ENCODE measurements around the gene HSPG2. TPM values are rescaled to one million over a fixed set of nuclear protein-coding genes. Genes with fewer than 3 reads are reported as not detected.

HSPG2 gene
- polyA plus RNA-seq, 1 donor from 2014 or later, result 0.79 TPM

- Histone ChIP-seq H3K9me2 (ENCODE audit: insufficient read depth, low read length) (no peaks in the 10 kb centered on the region), H3K4me2 (ENCODE audit: low read length) (no peak overlapping the region), H4K20me1 (ENCODE audit: insufficient read depth) (no peaks in the 10 kb centered on the region), H3K79me2 (replicated peaks; ENCODE audit: insufficient read depth, low read length) (no peaks in the 10 kb centered on the region), H3K36me3 (ENCODE audit: insufficient read depth, low read length) (no peaks in the 10 kb centered on the region), H3K9ac (ENCODE audit: low read length) (no peak overlapping the region), H3F3A (ENCODE audit: insufficient read depth, low read length, poor library complexity, severe bottlenecking) (no peaks in the 10 kb centered on the region), H3K9me3 (ENCODE audit: low read length) (no peaks in the 10 kb centered on the region), H2AFZ (ENCODE audit: low read depth, low read length) (no peak overlapping the region), H3K4me3 (ENCODE audit: low read length) (no peak overlapping the region), H3K27ac (ENCODE audit: low read length) (no peak overlapping the region), H3K27me3 (ENCODE audit: insufficient read depth, low read depth, low read length) (no peaks in the 10 kb centered on the region)
- no peak for TF ChIP-seq REST (IDR thresholded peaks at IDR 0.05; ENCODE audit: borderline replicate concordance)
- TF ChIP-seq RAD21 (conservative IDR thresholded peaks at IDR 0.05), result no peak
- no peak for TF ChIP-seq SMC3 (conservative IDR thresholded peaks at IDR 0.05; ENCODE audit: poor library complexity)
- TF ChIP-seq CTCF (IDR thresholded peaks at IDR 0.05; ENCODE audit: poor library complexity, severe bottlenecking), result no peak
- TF ChIP-seq MXI1 (conservative IDR thresholded peaks at IDR 0.05; ENCODE audit: poor library complexity, severe bottlenecking), result no peak
- no peak for TF ChIP-seq TAF1 (IDR thresholded peaks at IDR 0.05; ENCODE audit: low read depth)
- no peak for TF ChIP-seq POLR2AphosphoS5 (IDR thresholded peaks at IDR 0.05)
- TF ChIP-seq EZH2 (IDR thresholded peaks at IDR 0.05; ENCODE audit: borderline replicate concordance, insufficient read depth, low read length, poor library complexity, severe bottlenecking), result no peak
- no peak for TF ChIP-seq EP300 (conservative IDR thresholded peaks at IDR 0.05; ENCODE audit: poor library complexity, severe bottlenecking)
Observed at GRCh38 chr1:21849909-21850576, 87.1 kb downstream of the HSPG2 start.

GRCh38 chr1:21848524-21849174 is 88.5 kb downstream of the HSPG2 start:
- H3K9ac ChIP-seq (ENCODE audit: low read length), result no peak overlapping the region
- no peaks in the 10 kb centered on the region for H3K79me2 ChIP-seq (replicated peaks; ENCODE audit: insufficient read depth, low read length)

More at GRCh38 chr1:21848524-21849174, 88.5 kb downstream of the HSPG2 start:
- Histone ChIP-seq H3K27me3 (ENCODE audit: insufficient read depth, low read depth, low read length) (no peaks in the 10 kb centered on the region), H3F3A (ENCODE audit: insufficient read depth, low read length, poor library complexity, severe bottlenecking) (no peaks in the 10 kb centered on the region), H3K9me2 (ENCODE audit: insufficient read depth, low read length) (no peaks in the 10 kb centered on the region), H3K36me3 (ENCODE audit: insufficient read depth, low read length) (no peaks in the 10 kb centered on the region), H4K20me1 (ENCODE audit: insufficient read depth) (no peaks in the 10 kb centered on the region), H3K9me3 (ENCODE audit: low read length) (no peaks in the 10 kb centered on the region), H3K4me3 (ENCODE audit: low read length) (no peak overlapping the region), H3K4me2 (ENCODE audit: low read length) (no peak overlapping the region), H2AFZ (ENCODE audit: low read depth, low read length) (no peak overlapping the region), H3K27ac (ENCODE audit: low read length) (no peak overlapping the region)
- no peak for TF ChIP-seq RAD21 (conservative IDR thresholded peaks at IDR 0.05)
- TF ChIP-seq SMC3 (conservative IDR thresholded peaks at IDR 0.05; ENCODE audit: poor library complexity), result no peak

All from neural cell (in vitro differentiated cells).